SK-N-SH treated with all-trans-retinoic acid at 6 μM for 48 hours (cell line): ENCODE measurements around the gene DOCK1.

Experiments used
- ATAC-seq: fragments of 200-7000 bp; cut with Tn5 transposase; 3 replicates; pipeline ENCODE4 v1.9.1; 2020; ENCODE audit warnings: mild to moderate bottlenecking, moderate library complexity
- ARNTL ChIP-seq: fragments of 450-650 bp; formaldehyde crosslinking; IDR thresholded peaks from 2 replicates; pipeline ENCODE4 v1.5.0; 2020; ENCODE audit warnings: low read depth, mild to moderate bottlenecking, moderate library complexity, borderline replicate concordance
- BACH2 ChIP-seq: fragments of 250-450 bp; sonication (Bioruptor Pico); IDR thresholded peaks from 2 replicates; pipeline ENCODE4 v1.9.0; 2021; ENCODE audit warnings: mild to moderate bottlenecking, borderline replicate concordance
- CSDC2 ChIP-seq: fragments of 250-450 bp; sonication (Bioruptor Pico); IDR thresholded peaks from 2 replicates; pipeline ENCODE4 v1.5.0; 2020; ENCODE audit warnings: mild to moderate bottlenecking, moderate library complexity
- CSRNP3 ChIP-seq: fragments of 250-450 bp; sonication (Bioruptor Pico); IDR thresholded peaks from 2 replicates; pipeline ENCODE4 v1.5.1; 2021; ENCODE audit warnings: mild to moderate bottlenecking, moderate library complexity
- ESRRG ChIP-seq: fragments of 250-450 bp; sonication (Bioruptor Pico); IDR thresholded peaks from 2 replicates; pipeline ENCODE4 v1.6.1; 2021; ENCODE audit warnings: mild to moderate bottlenecking
- GLIS3 ChIP-seq: fragments of 250-450 bp; sonication (Bioruptor Pico); IDR thresholded peaks from 2 replicates; pipeline ENCODE4 v1.5.0; 2020; ENCODE audit warnings: mild to moderate bottlenecking, moderate library complexity
- ISL1 ChIP-seq: fragments of 250-450 bp; sonication (Bioruptor Pico); IDR thresholded peaks from 2 replicates; pipeline ENCODE4 v2.1.2; 2022; ENCODE audit warnings: mild to moderate bottlenecking, moderate library complexity
- OSR1 ChIP-seq: fragments of 250-450 bp; sonication (Bioruptor Pico); IDR thresholded peaks from 2 replicates; pipeline ENCODE4 v1.8.0; 2022; ENCODE audit warnings: moderate library complexity, mild to moderate bottlenecking, inconsistent platforms
- PPARA ChIP-seq: fragments of 250-450 bp; sonication (Bioruptor Pico); IDR thresholded peaks from 2 replicates; pipeline ENCODE4 v1.5.0; 2020; ENCODE audit warnings: mild to moderate bottlenecking, borderline replicate concordance
- RARB ChIP-seq: fragments of 250-450 bp; sonication (Bioruptor Pico); IDR thresholded peaks from 2 replicates; pipeline ENCODE4 v1.8.0; 2021; ENCODE audit warnings: mild to moderate bottlenecking, moderate library complexity
- SNAI2 ChIP-seq: fragments of 250-450 bp; sonication (Bioruptor Pico); IDR thresholded peaks from 2 replicates; pipeline ENCODE4 v1.5.0; 2020; ENCODE audit warnings: mild to moderate bottlenecking, moderate library complexity
- TCF4 ChIP-seq: fragments of 250-450 bp; sonication (Bioruptor Pico); IDR thresholded peaks from 2 replicates; pipeline ENCODE4 v1.8.0; 2021; ENCODE audit warnings: mild to moderate bottlenecking, moderate library complexity, borderline replicate concordance
- TOX ChIP-seq: fragments of 250-450 bp; sonication (Bioruptor Pico); IDR thresholded peaks from 2 replicates; pipeline ENCODE4 v1.8.0; 2021; ENCODE audit warnings: mild to moderate bottlenecking, moderate library complexity, borderline replicate concordance
- ZC3H10 ChIP-seq: fragments of 250-450 bp; sonication (Bioruptor Pico); IDR thresholded peaks from 2 replicates; pipeline ENCODE4 v1.5.1; 2021; ENCODE audit warnings: mild to moderate bottlenecking, moderate library complexity
- ZFP3 ChIP-seq: fragments of 250-450 bp; sonication (Bioruptor Pico); IDR thresholded peaks from 2 replicates; pipeline ENCODE4 v1.5.0; 2020; ENCODE audit warnings: mild to moderate bottlenecking, moderate library complexity
- ZFP30 ChIP-seq: fragments of 450-650 bp; formaldehyde crosslinking; IDR thresholded peaks from 2 replicates; pipeline ENCODE4 v1.5.0; 2022; ENCODE audit warnings: mild to moderate bottlenecking, moderate library complexity
- ZNF565 ChIP-seq: fragments of 450-650 bp; formaldehyde crosslinking; conservative IDR thresholded peaks from 2 replicates; pipeline ENCODE4 v1.5.0; 2020; ENCODE audit warnings: low read depth, mild to moderate bottlenecking, moderate library complexity
- ZNF70 ChIP-seq: fragments of 450-650 bp; formaldehyde crosslinking; IDR thresholded peaks from 2 replicates; pipeline ENCODE4 v1.5.0; 2020; ENCODE audit warnings: mild to moderate bottlenecking, moderate library complexity
- ZNF8 ChIP-seq: fragments of 450-650 bp; formaldehyde crosslinking; IDR thresholded peaks from 2 replicates; pipeline ENCODE4 v1.5.0; 2020; ENCODE audit warnings: mild to moderate bottlenecking, moderate library complexity
- TF ChIP-seq, protein P1 (sequence below): fragments of 250-450 bp; sonication (Bioruptor Pico); IDR thresholded peaks from 2 replicates; pipeline ENCODE4 v1.8.0; 2020; ENCODE audit warnings: mild to moderate bottlenecking, moderate library complexity, borderline replicate concordance
- TF ChIP-seq, protein P2 (sequence below): fragments of 250-450 bp; sonication (Bioruptor Pico); IDR thresholded peaks from 2 replicates; pipeline ENCODE4 v1.8.0; 2021; ENCODE audit warnings: low read depth, mild to moderate bottlenecking, moderate library complexity, borderline replicate concordance
- TF ChIP-seq, protein P3 (sequence below): fragments of 250-450 bp; sonication (Bioruptor Pico); IDR thresholded peaks from 2 replicates; pipeline ENCODE4 v1.5.1; 2020; ENCODE audit warnings: low read depth, mild to moderate bottlenecking, moderate library complexity

Gene DOCK1

DNA sequence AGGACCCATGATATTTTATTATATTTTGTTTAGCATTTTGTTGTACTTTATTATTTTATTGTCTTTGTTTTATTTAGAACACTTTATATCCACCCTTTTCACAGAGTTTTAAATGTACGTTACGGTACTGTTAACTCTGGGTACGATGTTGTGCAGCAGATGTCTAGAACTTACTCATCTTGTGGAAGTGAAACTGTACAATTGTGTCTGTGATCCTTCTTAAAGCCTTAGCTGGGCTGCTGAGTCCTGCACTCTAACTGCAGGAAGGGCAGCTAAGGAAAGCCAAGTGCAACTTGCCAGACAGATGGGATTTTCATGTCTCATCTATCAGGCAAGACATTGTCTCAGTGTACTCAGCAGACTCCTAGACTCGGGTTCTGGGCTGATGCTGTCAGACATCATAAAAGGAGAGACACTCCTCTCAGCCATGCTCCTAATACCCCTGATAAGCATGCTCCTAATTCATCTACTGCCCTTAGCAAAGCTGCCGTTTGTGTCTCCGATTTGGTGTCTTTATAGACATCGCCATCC lies 305.8 kb downstream of the DOCK1 start:
- TF ChIP-seq, protein P1, sequence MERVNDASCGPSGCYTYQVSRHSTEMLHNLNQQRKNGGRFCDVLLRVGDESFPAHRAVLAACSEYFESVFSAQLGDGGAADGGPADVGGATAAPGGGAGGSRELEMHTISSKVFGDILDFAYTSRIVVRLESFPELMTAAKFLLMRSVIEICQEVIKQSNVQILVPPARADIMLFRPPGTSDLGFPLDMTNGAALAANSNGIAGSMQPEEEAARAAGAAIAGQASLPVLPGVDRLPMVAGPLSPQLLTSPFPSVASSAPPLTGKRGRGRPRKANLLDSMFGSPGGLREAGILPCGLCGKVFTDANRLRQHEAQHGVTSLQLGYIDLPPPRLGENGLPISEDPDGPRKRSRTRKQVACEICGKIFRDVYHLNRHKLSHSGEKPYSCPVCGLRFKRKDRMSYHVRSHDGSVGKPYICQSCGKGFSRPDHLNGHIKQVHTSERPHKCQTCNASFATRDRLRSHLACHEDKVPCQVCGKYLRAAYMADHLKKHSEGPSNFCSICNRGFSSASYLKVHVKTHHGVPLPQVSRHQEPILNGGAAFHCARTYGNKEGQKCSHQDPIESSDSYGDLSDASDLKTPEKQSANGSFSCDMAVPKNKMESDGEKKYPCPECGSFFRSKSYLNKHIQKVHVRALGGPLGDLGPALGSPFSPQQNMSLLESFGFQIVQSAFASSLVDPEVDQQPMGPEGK, result no peak
- TF ChIP-seq ZC3H10 (CRISPR knock-in tag) (no peak), ZFP30 (CRISPR knock-in tag) (no peak), RARB (CRISPR knock-in tag) (no peak), CSDC2 (CRISPR knock-in tag) (no peak)
- TF ChIP-seq, protein P2, sequence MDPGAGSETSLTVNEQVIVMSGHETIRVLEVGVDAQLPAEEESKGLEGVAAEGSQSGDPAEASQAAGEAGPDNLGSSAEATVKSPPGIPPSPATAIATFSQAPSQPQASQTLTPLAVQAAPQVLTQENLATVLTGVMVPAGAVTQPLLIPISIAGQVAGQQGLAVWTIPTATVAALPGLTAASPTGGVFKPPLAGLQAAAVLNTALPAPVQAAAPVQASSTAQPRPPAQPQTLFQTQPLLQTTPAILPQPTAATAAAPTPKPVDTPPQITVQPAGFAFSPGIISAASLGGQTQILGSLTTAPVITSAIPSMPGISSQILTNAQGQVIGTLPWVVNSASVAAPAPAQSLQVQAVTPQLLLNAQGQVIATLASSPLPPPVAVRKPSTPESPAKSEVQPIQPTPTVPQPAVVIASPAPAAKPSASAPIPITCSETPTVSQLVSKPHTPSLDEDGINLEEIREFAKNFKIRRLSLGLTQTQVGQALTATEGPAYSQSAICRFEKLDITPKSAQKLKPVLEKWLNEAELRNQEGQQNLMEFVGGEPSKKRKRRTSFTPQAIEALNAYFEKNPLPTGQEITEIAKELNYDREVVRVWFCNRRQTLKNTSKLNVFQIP (CRISPR knock-in tag), result no peak
- TF ChIP-seq, all 23 proteins: peak for 0
- ATAC-seq, result no peak

DNA sequence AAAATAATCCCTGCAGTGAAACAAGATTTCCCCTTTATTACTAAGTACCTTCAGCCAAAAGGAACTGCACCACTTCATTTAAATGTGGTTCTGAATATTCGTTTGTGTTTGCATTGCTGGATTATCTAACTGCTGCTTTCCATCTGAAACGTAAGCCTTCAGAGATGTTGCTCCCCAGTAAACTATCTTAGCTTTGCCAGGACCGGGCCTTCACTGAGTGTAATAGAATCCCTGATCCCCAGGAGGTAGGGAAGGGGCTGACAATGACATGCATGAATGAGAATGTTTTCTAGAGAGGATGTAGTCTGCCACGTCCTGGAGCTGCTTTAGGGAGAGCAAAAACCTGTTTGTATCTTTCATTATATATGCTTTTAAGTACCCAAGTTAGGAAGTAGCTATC lies 310.6 kb downstream of the DOCK1 start:
- ATAC-seq, result no peak
- TF ChIP-seq ZNF8 (no peak), ZFP30 (CRISPR knock-in tag) (no peak), BACH2 (CRISPR knock-in tag) (no peak), ARNTL (CRISPR knock-in tag) (no peak), CSDC2 (CRISPR knock-in tag) (no peak), GLIS3 (CRISPR knock-in tag) (no peak), ZC3H10 (CRISPR knock-in tag) (no peak), PPARA (CRISPR knock-in tag) (no peak), ZNF70 (CRISPR knock-in tag) (no peak), TOX (no peak), ZNF565 (CRISPR knock-in tag) (no peak), TCF4 (CRISPR knock-in tag) (no peak), RARB (CRISPR knock-in tag) (no peak), OSR1 (CRISPR knock-in tag) (no peak), ZFP3 (no peak), SNAI2 (no peak), ISL1 (CRISPR knock-in tag) (no peak)
- TF ChIP-seq, protein P2 (CRISPR knock-in tag), result no peak
- TF ChIP-seq, protein P1, result no peak
- TF ChIP-seq, protein P3, sequence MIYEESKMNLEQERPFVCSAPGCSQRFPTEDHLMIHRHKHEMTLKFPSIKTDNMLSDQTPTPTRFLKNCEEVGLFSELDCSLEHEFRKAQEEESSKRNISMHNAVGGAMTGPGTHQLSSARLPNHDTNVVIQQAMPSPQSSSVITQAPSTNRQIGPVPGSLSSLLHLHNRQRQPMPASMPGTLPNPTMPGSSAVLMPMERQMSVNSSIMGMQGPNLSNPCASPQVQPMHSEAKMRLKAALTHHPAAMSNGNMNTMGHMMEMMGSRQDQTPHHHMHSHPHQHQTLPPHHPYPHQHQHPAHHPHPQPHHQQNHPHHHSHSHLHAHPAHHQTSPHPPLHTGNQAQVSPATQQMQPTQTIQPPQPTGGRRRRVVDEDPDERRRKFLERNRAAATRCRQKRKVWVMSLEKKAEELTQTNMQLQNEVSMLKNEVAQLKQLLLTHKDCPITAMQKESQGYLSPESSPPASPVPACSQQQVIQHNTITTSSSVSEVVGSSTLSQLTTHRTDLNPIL (CRISPR knock-in tag), result no peak

GRCh38 chr10:127216274-127216673 lies 311.0 kb downstream of the DOCK1 start:
- peak; percentile 41 for ATAC-seq
- TF ChIP-seq GLIS3 (CRISPR knock-in tag) (no peak), SNAI2 (no peak), PPARA (CRISPR knock-in tag) (no peak), CSRNP3 (CRISPR knock-in tag) (no peak), ESRRG (no peak), RARB (CRISPR knock-in tag) (no peak)
